Activated CD8-positive, alpha-beta memory T cell treated with anti-CD3 and anti-CD28 coated beads for 36 hours (primary cell): ENCODE results near the gene A3GALT2. TPM values are rescaled to one million over a fixed set of nuclear protein-coding genes. Genes with fewer than 3 reads are reported as not detected.

Experiments used
- CTCF ChIA-PET: fragments of 350-600 bp; sonication (Branson Sonifier 250); formaldehyde crosslinking; loops from one replicate; lab custom pipeline; 2021; ENCODE audit warnings: antibody characterized with exemption; lab: Charles Lee
- POLR2A ChIA-PET: fragments of 350-600 bp; sonication (Branson Sonifier 250); formaldehyde crosslinking; loops from one replicate; lab custom pipeline; 2021; ENCODE audit warnings: antibody characterized with exemption; lab: Charles Lee
- total RNA-seq, 2 experiments: library from RNA; stranded (reverse); gene quantifications; one replicate each; pipeline ENCODE4 v1.2.3, GENCODE V29; 2021

A3GALT2 gene
- not detected for total RNA-seq

DNA sequence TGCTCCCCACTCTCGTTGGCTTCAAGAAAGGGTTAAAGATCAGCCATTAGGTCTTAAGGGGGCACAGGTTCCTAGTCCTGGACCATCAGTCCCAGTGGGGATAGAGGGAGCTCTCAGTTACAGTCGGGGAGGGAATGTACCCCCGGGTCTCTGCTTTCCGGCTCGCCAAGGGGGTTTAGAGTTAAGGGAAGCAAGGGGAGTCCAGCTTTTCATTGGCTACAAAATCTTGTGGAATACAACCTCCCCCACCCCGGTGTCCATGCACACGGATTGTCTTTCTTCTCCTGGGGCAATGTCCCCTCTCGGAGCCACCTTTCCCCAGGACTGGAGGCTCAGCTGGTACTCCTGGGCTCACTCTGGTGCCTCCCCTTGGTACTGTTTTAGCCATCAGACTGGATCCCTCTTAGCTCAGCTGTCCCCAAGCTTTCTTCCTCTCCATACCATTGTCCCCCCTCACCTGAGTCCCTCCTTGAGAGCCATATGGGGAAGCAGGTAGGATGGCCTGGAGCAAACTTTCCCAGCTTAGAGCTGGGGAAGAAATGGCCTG, at the start of gene A3GALT2:
TSS of gene A3GALT2 (minus strand) at position 480 of the 547 bp plus-strand sequence. CDS start at position 480, 0 bp downstream.
- POLR2A ChIA-PET = no interaction called here
- CTCF ChIA-PET = interaction anchor here (1.4 to 1.8 kb wide), 2 partner anchors 22 to 25 kb away, joined by 5 to 6 read pairs; no protein-coding TSS in a partner anchor

DNA sequence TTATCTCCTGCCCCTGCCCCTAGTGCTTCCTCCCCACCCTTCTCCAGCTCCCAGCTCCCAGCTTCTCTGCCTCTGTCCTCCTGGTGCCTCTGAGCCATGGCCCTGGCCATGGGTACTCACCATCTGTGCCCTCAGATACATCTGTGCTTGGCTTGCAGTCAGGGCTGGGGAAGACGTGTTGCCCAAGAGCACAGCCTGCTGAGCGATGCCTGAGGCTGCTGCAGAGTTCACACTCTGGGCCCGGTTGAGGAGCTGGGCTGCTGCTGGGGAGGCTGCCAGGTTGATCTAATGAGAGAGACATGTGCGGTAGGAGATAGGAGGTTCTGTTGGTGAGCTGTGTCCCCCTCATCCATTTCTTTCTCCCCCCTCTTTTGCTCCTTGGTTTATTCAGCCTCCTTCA, 49.4 kb upstream of the A3GALT2 start:
- ChIA-PET POLR2A (no interaction called here), CTCF (interaction anchor here (1.4 to 3.9 kb wide), 2 partner anchors 74 to 86 kb away, joined by 3 to 28 read pairs; no protein-coding TSS in a partner anchor)

DNA sequence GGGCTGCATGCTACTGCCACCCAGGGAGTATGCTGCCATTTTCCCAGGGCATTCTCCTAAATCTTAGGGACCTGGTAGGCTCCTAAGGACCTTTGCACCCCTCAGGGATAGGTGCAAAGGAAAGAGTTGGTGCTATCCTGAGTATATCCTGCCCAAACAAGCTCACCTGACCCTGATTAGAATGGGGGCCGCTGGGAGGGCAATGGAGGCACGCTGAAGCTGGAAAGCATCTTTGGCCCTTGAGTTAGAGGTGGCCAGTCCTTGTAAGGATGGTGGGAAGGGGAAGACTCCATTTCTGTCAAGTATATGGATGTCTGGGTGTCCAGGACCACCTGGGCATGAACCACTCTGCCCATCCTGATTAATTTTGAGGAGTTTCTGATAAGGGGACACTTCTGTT, 48.9 kb upstream of the A3GALT2 start:
- ChIA-PET CTCF (interaction anchor here (0.9 to 3.9 kb wide), 3 partner anchors 10 to 86 kb away, joined by 3 to 28 read pairs (median 3); no protein-coding TSS in a partner anchor), POLR2A (no interaction called here)

DNA sequence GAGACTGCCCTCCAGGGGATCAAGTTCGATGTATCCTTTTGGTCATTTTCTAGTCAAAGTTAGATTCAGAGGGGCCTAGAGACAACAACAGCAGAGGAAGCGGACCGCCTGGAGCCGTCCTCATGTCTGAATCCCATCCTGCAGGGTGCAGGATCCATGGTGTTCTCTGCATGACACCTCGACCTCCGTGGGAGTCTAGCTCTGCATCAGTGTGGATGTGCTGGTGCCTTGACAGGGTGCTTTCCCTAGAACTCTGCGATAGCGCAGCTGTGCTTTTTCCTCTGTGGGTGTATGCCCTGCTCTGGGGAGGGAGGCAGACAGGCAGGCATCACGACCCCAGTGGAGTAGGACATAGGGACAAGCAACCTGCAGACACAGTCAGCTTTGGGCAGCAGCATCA, 48.2 kb upstream of the A3GALT2 start:
- POLR2A ChIA-PET = no interaction called here
- CTCF ChIA-PET = interaction anchor here (0.9 to 3.9 kb wide), 3 partner anchors 10 to 87 kb away, joined by 3 to 28 read pairs (median 3); no protein-coding TSS in a partner anchor

DNA sequence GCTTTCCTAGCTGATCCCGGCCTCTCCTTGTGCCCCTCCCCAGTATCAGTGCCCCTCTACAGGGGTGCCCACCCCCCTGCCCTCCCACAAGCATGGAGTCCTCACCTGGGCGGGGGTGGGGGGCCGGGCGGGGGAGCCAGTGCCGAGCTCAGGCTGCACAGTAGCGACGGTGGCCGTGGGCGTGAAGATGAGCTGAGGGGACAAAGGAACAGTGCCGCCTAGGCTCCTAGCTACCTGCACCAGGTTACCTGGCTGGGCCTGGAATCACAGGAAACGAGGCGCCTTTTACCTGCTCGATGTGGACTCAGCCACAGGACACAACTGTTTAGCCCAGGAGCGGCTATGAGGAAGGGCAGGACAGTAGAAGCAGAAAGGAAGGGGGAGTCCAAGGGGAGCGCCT, 47.5 kb upstream of the A3GALT2 start:
- ChIA-PET CTCF (interaction anchor here (0.6 to 3.9 kb wide), 3 partner anchors 35 to 75 kb away, joined by 3 to 28 read pairs (median 3); no protein-coding TSS in a partner anchor), POLR2A (no interaction called here)

DNA sequence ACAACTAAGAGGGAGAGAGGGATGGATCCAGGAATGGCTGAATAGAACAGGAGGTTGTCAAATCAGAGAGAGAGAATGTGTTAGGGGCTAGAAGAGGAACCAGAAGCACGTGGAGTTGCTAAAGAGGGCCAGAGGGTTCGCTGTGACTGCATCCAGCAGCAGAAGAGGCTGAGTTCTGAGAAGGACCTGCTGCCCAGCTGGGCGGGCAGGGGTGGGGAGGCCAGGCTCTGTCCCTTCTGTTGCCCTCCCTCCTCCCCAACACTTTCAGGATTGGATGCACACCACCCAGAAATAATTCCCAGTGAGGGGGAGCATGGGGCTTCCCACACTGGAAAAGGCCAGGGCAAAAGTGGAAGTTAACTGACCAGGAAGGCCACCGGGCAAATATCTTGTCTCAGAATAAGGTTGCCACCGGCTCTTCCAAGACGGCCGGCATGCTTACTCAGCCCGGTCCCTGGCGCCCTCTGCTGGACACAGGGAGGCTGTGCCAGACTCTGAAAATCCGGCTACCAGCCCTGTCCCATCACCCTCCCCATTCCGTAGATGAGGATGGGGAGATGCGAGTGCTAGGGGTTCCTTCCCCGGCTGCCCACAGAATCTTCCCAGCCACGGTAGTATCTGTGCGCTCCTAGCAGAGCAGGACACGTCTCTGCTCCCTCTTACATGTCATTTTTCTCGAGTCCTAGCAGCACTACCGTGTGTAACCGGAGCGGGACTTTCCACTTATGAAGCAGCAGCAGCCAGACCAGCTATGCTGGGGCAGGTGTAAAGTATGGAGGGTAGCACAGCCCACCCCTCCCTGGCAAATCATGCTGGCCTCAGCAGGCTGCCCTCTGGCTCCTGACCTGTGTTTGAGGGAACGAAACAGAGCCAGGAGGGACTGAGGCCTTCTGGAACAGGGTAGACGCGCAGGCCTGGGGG, 46.8 kb upstream of the A3GALT2 start:
- ChIA-PET CTCF (interaction anchor here (0.6 to 3.9 kb wide), 4 partner anchors 35 to 74 kb away, joined by 3 to 28 read pairs (median 4); no protein-coding TSS in a partner anchor), POLR2A (no interaction called here)

DNA sequence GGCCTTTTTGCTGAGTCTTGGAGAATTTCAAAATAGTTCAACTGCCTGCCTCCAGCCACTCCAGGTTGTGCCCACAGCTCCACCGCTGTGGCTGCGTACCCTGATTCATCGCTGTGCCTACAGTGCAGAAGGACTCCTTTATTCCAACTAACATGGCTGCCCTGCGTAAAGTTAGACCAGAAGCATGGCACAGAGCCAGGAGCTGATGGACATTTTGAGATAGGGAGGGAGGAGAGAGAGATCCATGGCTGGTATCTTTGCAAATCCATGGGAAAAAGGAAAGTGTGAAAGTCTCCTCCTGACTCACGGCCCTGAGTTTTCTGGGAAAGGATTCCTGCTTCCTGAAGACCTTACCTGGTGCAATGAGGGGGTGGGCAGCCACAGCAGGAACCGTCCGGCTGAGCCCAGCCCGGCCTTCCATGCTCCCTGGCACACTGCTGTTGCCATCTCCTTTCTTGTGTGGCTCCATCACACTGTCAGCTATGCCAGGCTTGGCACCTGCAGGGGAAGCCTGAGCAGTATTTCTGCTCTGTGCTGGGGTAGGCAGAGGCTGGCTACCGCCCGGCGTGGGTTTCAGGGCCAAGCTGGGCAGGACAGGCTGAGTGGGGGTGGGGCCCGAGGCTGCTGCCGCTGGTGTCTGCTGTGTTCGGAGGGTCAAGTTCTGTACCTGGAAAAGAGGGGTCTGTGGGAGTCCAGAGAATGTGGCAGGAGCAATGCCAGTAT, 46.0 kb upstream of the A3GALT2 start:
- POLR2A ChIA-PET = interaction anchor here (0.7 kb wide), 1 partner anchor 12 kb away, joined by 4 read pairs; no protein-coding TSS in a partner anchor
- CTCF ChIA-PET = interaction anchor here (0.6 to 3.9 kb wide), 3 partner anchors 25 to 71 kb away, joined by 3 to 28 read pairs (median 6); no protein-coding TSS in a partner anchor

DNA sequence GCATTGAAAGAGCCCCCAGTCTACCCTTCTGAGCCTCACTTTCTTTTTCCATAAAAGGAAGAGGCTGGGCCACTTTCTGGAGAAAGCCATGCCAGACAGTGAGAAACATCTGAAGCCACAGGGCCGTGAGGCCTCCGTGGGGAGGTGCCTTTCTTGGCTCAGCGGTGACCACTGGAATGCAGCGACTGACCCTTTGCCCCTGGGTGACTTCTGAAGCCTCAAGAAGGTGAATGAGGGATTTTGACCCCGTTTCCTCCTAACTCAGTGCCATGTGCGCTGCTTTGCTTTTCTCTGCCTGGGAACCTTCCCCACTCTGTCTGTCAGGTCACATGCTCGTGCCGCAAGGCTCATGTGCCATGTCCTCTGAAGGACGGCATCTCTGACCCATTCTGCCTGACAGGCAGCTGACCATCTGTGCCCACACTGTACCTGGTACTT, 44.7 kb upstream of the A3GALT2 start:
- ChIA-PET POLR2A (no interaction called here), CTCF (interaction anchor here (0.6 to 1.2 kb wide), 3 partner anchors 70 to 535 kb away, joined by 3 read pairs; no protein-coding TSS in a partner anchor)

DNA sequence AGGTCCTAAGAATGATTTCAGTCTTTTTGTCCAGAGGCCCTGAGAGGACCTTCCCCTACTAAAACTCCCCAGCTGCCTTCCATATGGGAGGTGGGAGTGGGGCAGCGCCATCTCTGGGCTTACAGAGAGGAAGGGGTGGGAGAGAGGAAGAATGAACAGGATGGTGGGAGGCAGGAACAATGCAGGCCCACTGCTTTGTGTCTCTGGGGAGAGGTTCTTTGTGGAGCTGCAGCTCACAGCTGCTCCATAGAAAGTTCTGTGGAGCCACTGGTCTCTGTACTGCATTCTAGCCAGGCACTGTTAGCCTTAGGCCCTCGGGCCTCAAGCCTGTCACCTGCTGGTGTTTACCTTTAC, 43.6 kb upstream of the A3GALT2 start:
- ChIA-PET CTCF (interaction anchor here (0.7 kb wide), 1 partner anchor 69 kb away, joined by 4 read pairs; no protein-coding TSS in a partner anchor), POLR2A (no interaction called here)

DNA sequence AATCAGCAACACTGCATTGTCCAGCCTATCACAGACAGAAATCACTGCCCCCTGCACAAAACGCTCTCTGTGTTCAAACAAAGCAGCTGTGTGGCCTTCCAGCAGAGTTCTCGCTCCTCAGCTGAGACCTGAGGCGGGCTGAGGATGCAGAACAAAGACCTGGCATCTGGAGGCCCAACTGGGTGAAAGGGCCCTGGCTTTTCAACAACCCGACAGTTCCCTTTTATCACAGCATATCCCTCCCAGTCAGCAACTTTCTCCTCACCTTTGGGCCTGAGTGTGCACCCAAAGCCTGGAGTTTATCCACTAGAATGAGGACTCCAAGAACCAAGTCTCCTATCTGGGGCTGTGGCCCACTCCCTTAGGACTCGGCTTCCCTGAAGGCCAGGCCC, 42.6 kb upstream of the A3GALT2 start:
- ChIA-PET POLR2A (no interaction called here), CTCF (no interaction called here)

DNA sequence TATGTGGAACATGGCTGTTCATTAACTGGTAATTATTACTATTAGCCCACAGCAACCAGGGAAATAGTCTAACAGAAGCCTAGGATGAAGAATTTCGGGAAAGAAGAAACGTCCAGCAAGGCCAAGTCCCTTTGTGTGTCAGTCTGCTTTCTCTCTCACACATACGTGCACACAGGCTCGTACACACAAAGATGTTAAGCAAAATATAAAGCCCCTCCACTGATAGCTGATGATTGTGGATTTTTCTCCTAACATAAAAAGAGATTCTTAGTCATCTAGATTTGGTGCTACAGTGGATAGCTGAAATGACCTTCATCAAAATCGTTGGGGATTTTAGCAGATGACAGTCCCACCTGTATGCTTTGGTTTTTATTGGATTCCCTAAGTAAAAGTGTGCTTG, 42.1 kb upstream of the A3GALT2 start:
- CTCF ChIA-PET = no interaction called here

DNA sequence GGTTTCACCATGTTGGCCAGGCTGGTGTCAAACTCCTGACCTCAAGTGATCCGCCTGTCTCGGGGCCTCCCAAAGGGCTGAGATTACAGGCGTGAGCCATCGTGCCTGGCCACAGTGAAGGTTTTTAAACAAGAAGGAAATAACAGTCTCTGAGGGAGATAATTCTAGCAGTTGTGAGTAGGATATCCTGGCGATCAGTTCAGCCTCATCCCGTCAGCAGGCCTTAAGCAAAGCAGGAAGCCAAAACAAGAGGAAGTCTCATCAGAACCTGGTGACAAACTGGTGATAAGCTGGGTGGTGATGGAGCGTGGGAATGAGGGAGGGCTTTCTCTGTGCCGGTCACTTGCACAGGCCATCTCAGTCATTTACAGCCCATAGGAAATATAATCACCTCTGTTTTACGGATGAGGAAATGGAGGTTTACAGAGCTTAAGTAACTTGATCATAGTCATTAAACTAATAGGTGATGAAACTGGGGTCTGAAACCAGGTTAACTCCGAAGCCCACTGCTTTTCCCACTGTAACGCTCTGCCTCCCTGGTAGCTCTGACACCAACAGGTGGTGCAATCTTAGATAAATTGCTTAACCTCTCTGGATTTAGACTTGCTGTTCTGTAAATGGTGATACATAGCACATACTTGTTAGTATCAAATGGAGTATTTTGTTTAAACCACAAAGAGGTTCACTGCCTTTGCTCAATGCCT, 40.8 kb upstream of the A3GALT2 start:
- ChIA-PET POLR2A (no interaction called here), CTCF (interaction anchor here (0.5 kb wide), 1 partner anchor 261 kb away, joined by 3 read pairs; no protein-coding TSS in a partner anchor)

More for the DNA sequence above, 42.1 kb upstream of the A3GALT2 start:
- POLR2A ChIA-PET = no interaction called here

DNA sequence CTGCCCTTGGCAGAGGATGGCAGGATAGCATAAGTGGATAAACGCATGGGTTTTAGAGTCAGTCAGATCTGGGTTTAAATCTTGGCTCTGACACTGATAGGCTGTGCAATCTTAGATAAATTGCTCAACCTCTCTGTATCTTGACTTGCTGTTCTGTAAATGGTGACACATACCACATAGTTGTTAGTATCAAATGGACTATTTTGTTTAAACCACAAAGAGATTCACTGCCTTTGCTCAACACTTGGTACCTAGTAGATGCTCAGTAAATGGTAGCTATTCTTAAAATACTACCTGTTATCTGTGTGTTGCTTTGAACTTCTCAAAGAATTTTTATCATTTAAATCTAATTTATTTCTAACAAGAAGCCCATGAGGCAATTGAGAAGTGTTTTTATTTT, 39.5 kb upstream of the A3GALT2 start:
- ChIA-PET POLR2A (no interaction called here), CTCF (interaction anchor here (0.8 kb wide), 1 partner anchor 54 kb away, joined by 3 read pairs; no protein-coding TSS in a partner anchor)

DNA sequence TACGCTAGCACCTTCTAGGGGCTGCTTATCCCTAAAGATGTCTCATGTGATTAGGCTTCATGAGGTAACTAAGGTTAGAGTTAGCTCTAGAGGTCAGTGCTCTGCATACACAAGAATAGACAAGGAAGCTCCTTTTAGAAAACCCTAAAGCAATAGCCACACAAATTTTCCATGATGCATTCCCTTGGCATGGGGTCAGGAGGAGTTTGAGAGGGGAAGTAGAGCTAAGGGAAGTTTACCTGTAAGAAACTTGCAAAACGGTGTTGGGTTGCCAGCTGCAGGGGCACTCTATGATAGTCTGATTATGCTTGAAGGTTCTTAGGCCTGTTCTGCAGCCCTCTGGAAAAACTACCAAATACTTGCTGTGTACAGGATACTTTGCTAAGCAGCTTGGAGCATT, 39.0 kb upstream of the A3GALT2 start:
- POLR2A ChIA-PET = no interaction called here
- CTCF ChIA-PET = interaction anchor here (0.8 kb wide), 1 partner anchor 54 kb away, joined by 3 read pairs; no protein-coding TSS in a partner anchor

DNA sequence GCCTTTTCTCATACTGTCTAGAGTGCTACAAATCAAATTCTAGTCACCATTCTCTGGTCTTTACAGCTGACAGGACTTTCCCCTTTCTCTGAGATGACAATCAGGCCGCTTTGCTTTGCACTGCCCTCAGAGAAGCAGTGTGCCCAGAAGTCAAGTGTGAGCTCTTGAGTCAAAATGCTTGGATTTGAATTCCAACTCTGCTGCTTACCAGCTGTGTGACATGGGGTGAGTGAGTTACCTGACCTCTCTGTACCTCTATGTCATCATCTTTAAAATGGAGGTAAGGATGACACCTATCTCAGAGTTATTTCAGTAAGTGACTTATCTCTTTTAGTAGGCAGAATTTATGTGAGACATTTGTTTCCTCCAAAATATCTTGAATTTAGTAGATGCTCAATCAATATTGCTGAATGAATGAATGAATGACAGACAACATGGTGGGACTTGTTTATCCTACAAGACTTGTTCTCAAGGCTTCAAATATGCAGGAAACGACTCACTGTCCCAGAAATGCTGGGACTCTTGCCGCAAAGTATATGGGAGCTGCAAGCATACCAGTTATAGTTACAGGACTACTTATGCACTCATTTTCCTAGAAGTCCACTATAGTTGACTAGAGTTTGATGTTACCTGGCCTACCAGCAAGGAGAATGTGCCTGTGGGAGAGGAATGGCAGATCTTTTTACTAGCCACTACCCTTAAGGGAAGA, 38.1 kb upstream of the A3GALT2 start:
- ChIA-PET POLR2A (interaction anchor here (0.6 kb wide), 1 partner anchor 8 kb away, joined by 6 read pairs; no protein-coding TSS in a partner anchor), CTCF (no interaction called here)

DNA sequence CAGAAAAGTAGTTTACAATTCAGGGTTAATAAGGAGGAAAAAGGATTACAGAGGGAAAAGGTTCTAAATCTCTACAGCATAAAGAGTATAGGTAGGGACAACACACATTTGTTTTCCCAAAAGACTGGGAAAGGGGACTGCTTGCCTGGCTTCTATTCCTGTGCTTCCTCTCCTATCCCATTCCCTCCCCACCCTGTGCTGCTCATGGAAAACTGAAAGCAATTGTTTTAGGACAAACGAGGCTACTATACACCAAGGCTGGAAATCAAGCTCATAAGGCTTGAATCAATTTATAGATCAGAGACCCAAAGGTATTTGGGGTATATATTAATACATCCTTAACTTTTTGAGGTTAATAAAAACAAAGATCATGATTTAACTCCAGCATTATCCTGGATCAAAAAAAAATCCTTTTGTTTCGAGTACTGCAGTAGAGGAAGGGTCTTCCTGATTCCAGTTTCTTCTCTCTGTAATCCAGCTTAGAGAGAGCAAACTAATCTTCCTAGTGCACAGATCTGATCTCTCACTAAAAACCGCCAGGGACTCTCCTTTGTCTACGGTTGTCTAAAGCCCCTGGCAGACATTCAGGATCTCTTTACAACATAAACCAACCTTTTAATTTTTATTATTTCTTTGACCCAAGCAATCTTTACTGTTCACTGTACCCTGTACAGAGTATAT, 37.4 kb upstream of the A3GALT2 start:
- ChIA-PET POLR2A (no interaction called here), CTCF (no interaction called here)

DNA sequence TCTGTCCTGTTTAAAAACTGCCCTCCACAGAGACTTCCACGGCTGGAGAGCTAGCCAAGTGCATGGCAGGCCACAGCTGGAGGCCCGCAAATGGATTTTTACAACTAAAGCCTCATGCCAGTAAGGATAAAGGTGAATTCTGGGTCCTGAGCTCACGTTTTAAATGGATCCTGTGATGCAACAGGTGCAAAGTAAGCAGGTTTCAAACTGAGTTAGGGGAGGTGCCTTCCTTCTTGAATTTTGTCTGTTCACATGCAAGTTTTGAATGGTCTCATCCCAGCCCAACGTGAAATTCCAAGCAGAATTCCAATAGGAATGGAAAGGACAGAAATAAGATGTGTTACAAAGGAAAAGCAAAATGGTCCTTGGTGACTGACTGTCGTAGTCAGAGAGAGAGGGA, 36.2 kb upstream of the A3GALT2 start:
- POLR2A ChIA-PET = no interaction called here
- CTCF ChIA-PET = no interaction called here
